WERI-Rb-1 (cell line): Measurements from ENCODE around the gene MTREX.

Source experiments
- DNase-seq: peaks from one replicate; pipeline ENCODE4 v3.0.0-alpha.2; 2020
- H3K27ac ChIP-seq: fragments of 250-450 bp; sonication (Bioruptor Pico); 2 replicates; pipeline ENCODE4 v1.5.1; 2020; ENCODE audit warnings: mild to moderate bottlenecking, moderate library complexity
- H3K27me3 ChIP-seq: fragments of 250-450 bp; sonication (Bioruptor Pico); 2 replicates; pipeline ENCODE4 v1.5.1; 2021; ENCODE audit warnings: mild to moderate bottlenecking, low read depth, moderate library complexity; ENCODE audit not compliant: insufficient read depth, severe bottlenecking
- H3K36me3 ChIP-seq: fragments of 250-450 bp; sonication (Bioruptor Pico); 2 replicates; pipeline ENCODE4 v1.5.1; 2020; ENCODE audit warnings: mild to moderate bottlenecking, moderate library complexity
- H3K4me3 ChIP-seq: 2 replicates; pipeline ENCODE4 v1.5.1; 2011; ENCODE audit warnings: low read depth, mild to moderate bottlenecking, control low read depth, low read length
- H3K9me3 ChIP-seq: fragments of 250-450 bp; sonication (Bioruptor Pico); 2 replicates; pipeline ENCODE4 v1.5.1; 2021; ENCODE audit warnings: mild to moderate bottlenecking, moderate library complexity; ENCODE audit not compliant: severe bottlenecking
- CTCF ChIP-seq: IDR thresholded peaks from 2 replicates; pipeline ENCODE4 v1.5.1; 2011; ENCODE audit warnings: low read depth, mild to moderate bottlenecking, control low read depth, inconsistent platforms, low read length

MTREX gene

GRCh38 chr5:55370291-55370925 lies 62.6 kb downstream of the MTREX start:
- peaks cover 4% of the 10 kb centered on the region for H3K9me3 ChIP-seq
- no peak for DNase-seq
- H3K4me3 ChIP-seq = no peak overlapping the region

GRCh38 chr5:55371145-55371544 lies 63.4 kb downstream of the MTREX start:
- TF ChIP-seq CTCF = no peak
- peaks cover 4% of the 10 kb centered on the region for H3K9me3 ChIP-seq
- H3K36me3 ChIP-seq = peaks cover 45% of the 10 kb centered on the region
- no peaks in the 10 kb centered on the region for H3K27me3 ChIP-seq
- no peak overlapping the region for H3K27ac ChIP-seq
- no peak overlapping the region for H3K4me3 ChIP-seq
- no peak for DNase-seq

More at GRCh38 chr5:55370291-55370925, 62.6 kb downstream of the MTREX start:
- no peak overlapping the region for H3K27ac ChIP-seq
- no peaks in the 10 kb centered on the region for H3K27me3 ChIP-seq
- H3K36me3 ChIP-seq = peaks cover 46% of the 10 kb centered on the region
- TF ChIP-seq CTCF = no peak

GRCh38 chr5:55372130-55372925 lies 64.5 kb downstream of the MTREX start:
- Histone ChIP-seq H3K27ac (no peak overlapping the region), H3K4me3 (no peak overlapping the region), H3K27me3 (no peaks in the 10 kb centered on the region), H3K9me3 (peaks cover 4% of the 10 kb centered on the region), H3K36me3 (peaks cover 36% of the 10 kb centered on the region)
- no peak for TF ChIP-seq CTCF
- no peak for DNase-seq

GRCh38 chr5:55377810-55378209 lies 70.0 kb downstream of the MTREX start:
- H3K27me3 ChIP-seq = no peaks in the 10 kb centered on the region
- peaks cover 24% of the 10 kb centered on the region for H3K36me3 ChIP-seq
- H3K27ac ChIP-seq = no peak overlapping the region
- no peak for DNase-seq
- TF ChIP-seq CTCF = no peak
- H3K9me3 ChIP-seq = no peaks in the 10 kb centered on the region
- H3K4me3 ChIP-seq = no peak overlapping the region

- H3K36me3 ChIP-seq = peaks cover 35% of the 10 kb centered on the region
- no peak overlapping the region for H3K4me3 ChIP-seq
- no peak overlapping the region for H3K27ac ChIP-seq
- H3K9me3 ChIP-seq = no peaks in the 10 kb centered on the region
- no peak for DNase-seq
- TF ChIP-seq CTCF = no peak
- no peaks in the 10 kb centered on the region for H3K27me3 ChIP-seq
Observed at GRCh38 chr5:55383254-55383653, 75.5 kb downstream of the MTREX start.
